MG63 (cell line): Measurements from ENCODE around the gene ENSA. TPM values are rescaled to one million over a fixed set of nuclear protein-coding genes. Genes with fewer than 3 reads are reported as not detected.
A peak's percentile ranks its signal among the peaks of the same experiment; 100 is the strongest.
"Not testable (repeated sequence)": the region's sequence is repeated elsewhere in the genome, so short reads cannot be mapped to it uniquely, and the experiment has no call there.

Experiments used
- DNase-seq: peaks from one replicate; pipeline ENCODE4 v3.0.0-alpha.2; 2020
- H3K27me3 ChIP-seq: fragments of 250-450 bp; sonication (Bioruptor Pico); 2 replicates; pipeline ENCODE4 v1.5.1; 2020; ENCODE audit warnings: mild to moderate bottlenecking, moderate library complexity
- H3K36me3 ChIP-seq: fragments of 250-450 bp; sonication (Bioruptor Pico); 2 replicates; pipeline ENCODE4 v1.5.1; 2020; ENCODE audit warnings: mild to moderate bottlenecking, moderate library complexity
- H3K4me3 ChIP-seq: fragments of 250-450 bp; sonication (Bioruptor Pico); 2 replicates; pipeline ENCODE4 v1.5.1; 2020; ENCODE audit warnings: mild to moderate bottlenecking, moderate library complexity
- H3K9me3 ChIP-seq: fragments of 250-450 bp; sonication (Bioruptor Pico); 2 replicates; pipeline ENCODE4 v1.5.1; 2020; ENCODE audit warnings: mild to moderate bottlenecking, moderate library complexity
- total RNA-seq: library from RNA; depleted of rRNA; stranded (reverse); fragments of >200 nt; shearing (Covaris generic); gene quantifications from 2 replicates; pipeline ENCODE4 v1.2.3, GENCODE V29; 2014; ENCODE audit warnings: low replicate concordance; rRNA removed

ENSA gene
- total RNA-seq, 1 experiment from 2014 or later = 172 TPM

DNA sequence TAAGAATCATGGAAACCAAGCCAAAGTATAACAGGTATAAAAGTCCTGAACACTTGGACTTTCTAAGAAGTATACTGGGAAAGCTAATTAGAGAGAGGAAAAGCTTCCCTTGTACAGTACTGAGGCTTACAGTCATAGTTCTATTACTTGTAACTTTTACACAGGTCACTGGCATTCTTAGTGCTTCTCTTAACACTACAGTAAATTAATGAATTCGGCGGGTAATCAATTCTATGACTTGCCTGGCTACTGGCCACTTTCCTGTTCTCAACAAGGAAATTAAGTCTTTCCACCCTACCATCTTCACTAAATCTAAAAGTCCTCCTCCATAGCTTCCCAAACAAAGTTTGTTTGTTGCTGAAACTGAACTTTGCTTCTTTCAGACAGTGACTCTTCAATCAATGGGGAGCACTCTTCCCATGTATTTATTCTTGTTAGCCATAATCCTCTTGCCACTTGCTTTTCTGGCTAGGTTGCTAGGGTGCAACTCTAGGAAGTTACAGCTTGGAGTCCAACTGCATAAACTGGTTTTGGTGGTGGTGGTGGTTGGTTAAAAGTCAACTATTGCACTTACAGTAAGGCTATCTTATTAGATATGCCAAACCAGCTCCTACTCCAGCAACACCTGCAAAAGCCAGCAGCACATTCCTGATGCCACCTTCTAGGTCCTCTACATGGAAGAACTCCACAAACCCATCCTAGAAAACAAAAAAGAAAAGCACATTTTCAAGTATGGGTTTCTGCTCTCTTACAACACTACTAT lies 52.4 kb downstream of the ENSA start:
- Histone ChIP-seq H3K27me3 (no peaks in the 10 kb centered on the region), H3K4me3 (peak overlapping the region; percentile 92), H3K36me3 (peaks cover 74% of the 10 kb centered on the region), H3K9me3 (no peaks in the 10 kb centered on the region)
- DNase-seq = no peak

DNA sequence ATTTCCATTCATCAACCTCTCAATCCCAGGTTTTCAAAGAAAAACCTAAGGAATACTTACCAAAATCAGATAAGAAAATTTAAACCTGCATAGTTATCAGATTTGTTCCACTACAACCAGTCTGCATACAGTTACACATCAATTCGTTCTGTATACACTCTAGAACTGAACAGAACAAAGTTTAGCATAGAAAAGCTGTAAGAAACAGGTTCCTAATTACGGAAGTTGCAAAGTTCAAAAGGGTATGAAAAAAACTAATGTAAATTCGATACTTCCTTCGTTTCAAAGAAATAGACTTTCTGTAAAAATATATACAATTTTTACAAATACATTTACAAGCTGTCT lies 53.1 kb downstream of the ENSA start:
- no peaks in the 10 kb centered on the region for H3K27me3 ChIP-seq
- H3K9me3 ChIP-seq = no peaks in the 10 kb centered on the region
- DNase-seq = no peak
- H3K4me3 ChIP-seq = peak overlapping the region; percentile 92
- peaks cover 79% of the 10 kb centered on the region for H3K36me3 ChIP-seq

DNA sequence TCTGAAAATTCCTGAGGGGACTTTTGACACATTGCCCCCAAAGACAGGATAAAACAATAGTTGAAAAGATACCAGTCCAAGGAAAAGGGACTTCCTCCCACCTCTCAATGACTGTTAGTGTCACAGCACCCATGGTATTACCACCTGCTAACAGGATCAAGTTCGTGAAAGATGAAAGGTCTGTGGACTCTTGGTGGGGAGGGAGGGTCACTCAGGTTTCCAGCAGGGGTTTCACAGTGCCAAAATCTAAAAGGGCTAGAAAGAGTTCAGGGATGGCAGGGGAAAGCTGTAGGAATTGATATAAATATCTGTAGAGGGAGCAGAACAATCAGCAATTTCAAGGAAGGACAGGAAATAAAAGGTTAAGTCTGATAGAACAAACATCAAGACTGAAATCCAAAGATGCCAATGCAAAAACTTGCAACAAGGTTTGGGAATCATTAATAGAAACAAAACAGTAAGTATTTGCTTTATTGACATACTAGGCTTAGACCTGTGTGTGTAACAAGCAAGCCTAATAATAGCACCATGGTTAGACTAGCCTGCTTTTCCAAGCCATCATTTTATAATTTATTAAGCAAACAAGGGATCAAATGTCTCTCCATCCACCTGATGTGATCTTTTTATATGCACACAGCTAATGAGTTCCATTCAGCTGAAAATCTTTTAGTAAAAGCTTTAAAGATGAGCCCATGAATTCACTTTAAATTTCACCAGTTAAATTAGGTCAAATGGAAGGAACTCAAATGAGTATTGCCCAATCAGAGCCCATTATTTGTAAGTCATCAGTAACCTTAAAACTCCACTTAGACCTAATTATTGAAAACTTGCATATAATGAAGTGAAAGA lies 53.7 kb downstream of the ENSA start:
- DNase-seq = no peak
- H3K4me3 ChIP-seq = peak overlapping the region; percentile 92
- no peaks in the 10 kb centered on the region for H3K27me3 ChIP-seq
- H3K36me3 ChIP-seq = peaks cover 85% of the 10 kb centered on the region
- no peaks in the 10 kb centered on the region for H3K9me3 ChIP-seq

DNA sequence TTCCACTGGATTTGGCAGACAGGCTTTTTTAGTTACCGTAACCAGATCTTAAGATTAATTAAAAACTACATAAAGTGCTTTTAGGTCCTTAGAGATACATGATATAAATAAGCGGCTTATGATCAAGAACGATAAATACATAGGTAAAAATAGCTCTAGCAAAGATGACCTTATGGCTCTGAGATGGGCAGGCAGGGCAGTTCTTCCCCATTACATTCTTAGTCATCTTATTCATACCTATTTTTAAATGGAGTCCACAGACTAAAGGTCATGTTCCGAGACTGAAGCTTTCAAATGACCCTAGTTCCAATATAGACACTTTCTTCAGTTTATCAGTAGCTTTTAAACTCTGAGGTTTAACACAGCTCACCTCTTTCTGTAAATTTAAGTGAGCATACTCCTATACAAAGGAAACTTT lies 54.3 kb downstream of the ENSA start:
- Histone ChIP-seq H3K27me3 (no peaks in the 10 kb centered on the region), H3K36me3 (peaks cover 87% of the 10 kb centered on the region)

DNA sequence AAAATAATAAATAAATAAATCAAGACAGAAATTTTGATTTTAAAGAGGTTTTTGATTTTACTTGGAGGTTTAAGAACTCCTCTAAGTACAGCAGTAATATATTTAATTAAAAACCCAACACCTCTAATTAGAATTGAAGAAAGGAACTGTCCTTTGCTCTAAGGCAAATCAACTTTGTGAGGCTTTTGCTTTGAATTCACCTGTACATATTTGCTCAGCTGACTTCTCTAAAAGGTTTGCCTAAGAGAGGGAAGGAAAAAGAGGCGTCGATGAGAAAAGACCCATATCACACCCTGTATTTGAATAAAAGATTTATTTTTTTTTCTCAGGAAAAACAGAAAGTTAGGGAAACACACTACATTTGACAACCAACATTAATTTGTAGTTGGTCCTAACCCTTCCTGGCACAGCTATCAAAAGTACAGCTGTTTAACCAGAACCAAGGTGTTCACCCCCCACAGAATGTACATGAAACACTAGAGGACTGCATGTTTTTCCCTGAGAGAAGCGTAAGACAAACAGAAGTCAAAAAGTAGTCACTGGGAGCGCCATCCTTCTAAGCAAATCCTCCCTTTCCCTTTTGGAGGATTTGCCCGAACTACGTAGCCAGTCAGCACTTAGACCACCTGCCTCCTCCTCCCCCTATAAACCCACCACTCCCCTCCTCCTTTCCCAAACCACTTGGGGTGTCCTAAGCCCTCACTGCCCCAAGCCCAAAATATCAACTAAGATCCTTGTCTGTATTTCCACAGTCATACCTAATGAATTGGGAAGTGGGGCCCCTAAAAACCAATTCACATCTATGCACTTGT lies 54.9 kb downstream of the ENSA start:
- Histone ChIP-seq H3K36me3 (peaks cover 87% of the 10 kb centered on the region), H3K27me3 (no peaks in the 10 kb centered on the region), H3K9me3 (no peaks in the 10 kb centered on the region), H3K4me3 (peak overlapping the region; percentile 92; the same call in 1 of the 2 replicates)
- DNase-seq = no peak

More for the DNA sequence above, 54.3 kb downstream of the ENSA start:
- Histone ChIP-seq H3K9me3 (no peaks in the 10 kb centered on the region), H3K4me3 (peak overlapping the region; percentile 92)
- DNase-seq = no peak

DNA sequence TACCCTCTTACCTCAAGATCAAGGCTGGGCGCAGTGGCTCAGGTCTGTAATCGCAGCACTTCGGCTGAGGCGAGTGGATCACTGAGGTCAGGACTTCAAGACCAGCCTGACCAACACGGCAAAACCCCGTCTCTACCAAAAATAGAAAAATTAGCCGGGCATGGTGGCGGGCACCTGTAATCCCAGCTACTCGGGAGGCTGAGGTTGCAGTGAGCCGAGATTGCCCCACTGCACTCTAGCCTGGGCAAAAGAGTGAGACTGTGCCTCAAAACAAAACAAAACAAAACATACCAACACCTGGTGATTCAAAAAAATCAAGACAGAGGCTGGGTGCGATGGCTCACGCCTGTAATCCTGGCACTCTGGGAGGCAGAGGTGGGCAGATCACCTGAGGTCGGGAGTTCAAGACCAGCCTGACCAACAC lies 55.8 kb downstream of the ENSA start:
- not testable (repeated sequence) for DNase-seq, H3K4me3 ChIP-seq, H3K27me3 ChIP-seq, H3K9me3 ChIP-seq
- peaks cover 80% of the 10 kb centered on the region for H3K36me3 ChIP-seq

DNA sequence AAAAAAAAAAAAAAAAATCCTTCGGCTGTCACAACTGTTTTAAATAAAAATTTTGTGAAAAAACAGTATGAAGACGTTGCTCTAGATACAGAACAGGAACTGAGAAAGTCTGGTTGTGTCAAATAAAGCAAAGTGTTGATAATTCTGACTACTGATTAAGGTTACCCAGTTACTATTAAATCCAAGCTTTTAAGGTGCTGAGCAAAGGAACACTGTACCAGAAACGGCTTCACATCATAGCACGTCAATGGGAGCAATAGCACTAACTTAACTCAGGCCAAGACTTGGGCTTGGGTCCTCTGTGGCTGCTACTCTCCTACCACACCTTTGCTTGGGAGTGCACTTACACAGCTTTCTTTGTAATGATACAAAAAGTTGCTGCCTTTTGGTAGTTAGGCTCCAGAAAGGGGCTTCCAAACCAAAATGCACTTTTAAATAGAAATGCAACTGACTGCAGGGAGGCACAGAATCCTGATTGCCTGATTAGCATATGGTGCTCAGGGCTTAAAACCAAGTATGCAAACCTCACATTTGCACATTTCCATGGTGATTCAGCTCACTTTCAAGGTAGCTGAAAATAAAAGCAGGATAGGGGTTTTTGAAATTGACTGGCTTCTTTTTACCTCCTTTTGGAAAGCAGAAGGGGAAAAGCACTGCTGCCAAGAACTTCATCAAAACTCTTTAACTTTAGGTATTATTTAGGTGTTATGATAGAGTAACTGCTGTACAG lies 56.3 kb downstream of the ENSA start:
- H3K9me3 ChIP-seq = no peaks in the 10 kb centered on the region
- H3K4me3 ChIP-seq = no peak overlapping the region
- peaks cover 74% of the 10 kb centered on the region for H3K36me3 ChIP-seq
- DNase-seq = no peak
- no peaks in the 10 kb centered on the region for H3K27me3 ChIP-seq

Other genes with a start within 250 kb of the ENSA start
- 14.7 and 15.4 TPM in 2 replicates for gene TARS2, start 142.2 kb downstream of the ENSA start, total RNA-seq
- gene ECM1, start 121.5 kb downstream of the ENSA start, total RNA-seq = 9.9 and 13.8 TPM in 2 replicates
- gene FALEC, start 113.9 kb downstream of the ENSA start, total RNA-seq = not detected in 2 replicates
- gene ADAMTSL4, start 80.2 kb downstream of the ENSA start, total RNA-seq = 3.3 and 3.5 TPM in 2 replicates
- 148 and 184 TPM in 2 replicates for gene MCL1, start 50.0 kb downstream of the ENSA start, total RNA-seq
- 12.1 and 14.1 TPM in 2 replicates for gene GOLPH3L, start 67.5 kb upstream of the ENSA start, total RNA-seq
- 0.95 TPM in 1 of 2 replicates, not detected in the other for gene HORMAD1, start 91.3 kb upstream of the ENSA start, total RNA-seq
- gene CTSS, start 136.2 kb upstream of the ENSA start, total RNA-seq = 0.49 TPM in 1 of 2 replicates, not detected in the other
- 0.92 and 2.3 TPM in 2 replicates for gene CTSK, start 178.6 kb upstream of the ENSA start, total RNA-seq
- gene ARNT, start 247.0 kb upstream of the ENSA start, total RNA-seq = 7.3 and 13.7 TPM in 2 replicates